ENCODE data around the gene DLX1. TPM values are rescaled to one million over a fixed set of nuclear protein-coding genes. Genes with fewer than 3 reads are reported as not detected.

DLX1 gene
- under 1 TPM in 1 of 2 donors, not detected in 1; 0.61 TPM for total RNA-seq
- under 1 TPM; 0.14 to 0.29 TPM for polyA plus RNA-seq (ENCODE audit: insufficient read length in 2 of 2)
- long read RNA-seq, donor 1, partial matches to known transcripts: 0 of 1 reads
- long read RNA-seq, donor 1, other reads (novel, unspliced or antisense): 0 of 1 reads
- long read RNA-seq, donor 2: 0 reads
- long read RNA-seq, donor 3: 0 reads
- long read RNA-seq, donor 4: 0 reads

DNA sequence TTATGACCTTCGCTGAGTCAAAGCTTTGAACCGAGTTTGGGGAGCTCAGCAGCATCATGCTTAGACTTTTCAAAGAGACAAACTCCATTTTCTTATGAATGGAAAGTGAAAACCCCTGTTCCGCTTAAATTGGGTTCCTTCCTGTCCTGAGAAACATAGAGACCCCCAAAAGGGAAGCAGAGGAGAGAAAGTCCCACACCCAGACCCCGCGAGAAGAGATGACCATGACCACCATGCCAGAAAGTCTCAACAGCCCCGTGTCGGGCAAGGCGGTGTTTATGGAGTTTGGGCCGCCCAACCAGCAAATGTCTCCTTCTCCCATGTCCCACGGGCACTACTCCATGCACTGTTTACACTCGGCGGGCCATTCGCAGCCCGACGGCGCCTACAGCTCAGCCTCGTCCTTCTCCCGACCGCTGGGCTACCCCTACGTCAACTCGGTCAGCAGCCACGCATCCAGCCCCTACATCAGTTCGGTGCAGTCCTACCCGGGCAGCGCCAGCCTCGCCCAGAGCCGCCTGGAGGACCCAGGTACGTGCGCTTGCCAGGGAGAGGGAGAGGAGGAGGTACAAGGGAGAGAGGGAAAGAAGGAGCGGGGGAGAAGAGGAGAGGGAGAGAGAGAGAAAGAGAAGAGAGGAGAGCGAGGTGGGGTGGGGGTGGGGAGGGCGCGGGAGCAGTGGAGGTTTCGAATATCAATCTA is at the start of gene DLX1:
Gene DLX1 (plus strand): TSS at position 48 of the 700 bp plus-strand sequence. CDS start 171 bp downstream, at position 219.
- H3K27ac ChIP-seq (ENCODE audit: low read depth, low read length): no peak within 1 kb of the TSS
- no peak for DNase-seq (ENCODE audit: low read depth in 4 of 6, low spot score in 6 of 6)
- H3K4me3 ChIP-seq (ENCODE audit: low read depth, low read length): peak within 1 kb of the TSS; percentile 33
- peaks cover 100% of the 10 kb centered on the region for H3K27me3 ChIP-seq (ENCODE audit: control insufficient read depth, insufficient read depth, low read length)
- H3K4me1 ChIP-seq (ENCODE audit: control insufficient read depth, insufficient read depth, low read length): peaks cover 62% of the 10 kb centered on the region
- H3K36me3 ChIP-seq (ENCODE audit: control insufficient read depth, insufficient read depth, low read length): no peaks in the 10 kb centered on the region
- no peaks in the 10 kb centered on the region for H3K9me3 ChIP-seq (ENCODE audit: control insufficient read depth, insufficient read depth, low read length)
- whole genome bisulfite sequencing (ENCODE audit: insufficient coverage): under 1% methylated on average over 29 of the region's 34 CpGs

DNA sequence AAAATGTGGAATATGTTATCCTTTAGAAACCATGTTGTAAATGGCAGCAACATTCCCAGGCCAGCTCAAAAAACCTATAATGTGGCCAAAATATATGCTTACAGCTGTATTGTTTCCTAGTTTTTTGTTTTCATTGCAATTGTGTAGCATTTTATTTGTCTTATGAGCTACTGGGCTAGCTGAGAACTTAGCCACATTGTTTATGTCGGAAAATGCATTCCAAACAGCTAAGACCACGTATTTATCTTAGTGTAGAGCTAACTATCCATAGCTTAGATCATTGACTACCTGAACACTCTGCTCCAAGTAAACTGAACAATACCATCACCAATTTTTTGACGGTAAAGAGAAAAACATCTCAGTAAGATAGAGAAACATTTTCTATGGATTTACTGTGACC is 47.2 kb upstream of the DLX1 start:
- Histone ChIP-seq H3K4me3 (ENCODE audit: low read depth, low read length) (no peak overlapping the region), H3K27ac (ENCODE audit: low read depth, low read length) (no peak overlapping the region), H3K4me1 (ENCODE audit: control insufficient read depth, insufficient read depth, low read length) (no peaks in the 10 kb centered on the region), H3K27me3 (ENCODE audit: control insufficient read depth, insufficient read depth, low read length) (no peaks in the 10 kb centered on the region), H3K9me3 (ENCODE audit: control insufficient read depth, insufficient read depth, low read length) (no peaks in the 10 kb centered on the region), H3K36me3 (ENCODE audit: control insufficient read depth, insufficient read depth, low read length) (no peaks in the 10 kb centered on the region)
- DNase-seq (ENCODE audit: low read depth in 4 of 6, low spot score in 6 of 6): no peak
- no CpG with 5 or more reads among the region's 3 CpGs for WGBS (ENCODE audit: insufficient coverage)

DNA sequence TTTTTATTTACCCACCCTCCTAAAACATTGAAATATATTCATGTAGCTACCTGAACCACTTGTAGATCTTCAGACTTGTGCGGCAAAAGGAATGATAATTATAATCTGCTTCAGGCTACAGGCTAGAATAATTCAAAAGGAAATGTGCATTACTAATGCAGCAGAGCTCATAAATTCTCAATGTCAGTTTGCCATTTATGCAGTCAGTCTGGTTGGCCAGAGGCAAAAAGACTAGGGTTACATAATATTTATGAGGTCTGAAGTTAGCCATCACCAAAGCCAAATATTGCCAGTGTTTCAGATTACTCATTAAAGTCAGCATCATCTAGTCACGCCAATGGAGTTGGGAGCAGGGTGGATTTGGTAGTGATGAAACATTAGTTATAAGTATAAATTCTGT is 46.7 kb upstream of the DLX1 start:
- H3K36me3 ChIP-seq (ENCODE audit: control insufficient read depth, insufficient read depth, low read length): no peaks in the 10 kb centered on the region
- H3K4me1 ChIP-seq (ENCODE audit: control insufficient read depth, insufficient read depth, low read length): no peaks in the 10 kb centered on the region
- no peaks in the 10 kb centered on the region for H3K9me3 ChIP-seq (ENCODE audit: control insufficient read depth, insufficient read depth, low read length)
- no peaks in the 10 kb centered on the region for H3K27me3 ChIP-seq (ENCODE audit: control insufficient read depth, insufficient read depth, low read length)
- no CpG with 5 or more reads among the region's 2 CpGs for WGBS (ENCODE audit: insufficient coverage)
- H3K4me3 ChIP-seq (ENCODE audit: low read depth, low read length): no peak overlapping the region
- no peak overlapping the region for H3K27ac ChIP-seq (ENCODE audit: low read depth, low read length)
- DNase-seq (ENCODE audit: low read depth in 4 of 6, low spot score in 6 of 6): no peak

DNA sequence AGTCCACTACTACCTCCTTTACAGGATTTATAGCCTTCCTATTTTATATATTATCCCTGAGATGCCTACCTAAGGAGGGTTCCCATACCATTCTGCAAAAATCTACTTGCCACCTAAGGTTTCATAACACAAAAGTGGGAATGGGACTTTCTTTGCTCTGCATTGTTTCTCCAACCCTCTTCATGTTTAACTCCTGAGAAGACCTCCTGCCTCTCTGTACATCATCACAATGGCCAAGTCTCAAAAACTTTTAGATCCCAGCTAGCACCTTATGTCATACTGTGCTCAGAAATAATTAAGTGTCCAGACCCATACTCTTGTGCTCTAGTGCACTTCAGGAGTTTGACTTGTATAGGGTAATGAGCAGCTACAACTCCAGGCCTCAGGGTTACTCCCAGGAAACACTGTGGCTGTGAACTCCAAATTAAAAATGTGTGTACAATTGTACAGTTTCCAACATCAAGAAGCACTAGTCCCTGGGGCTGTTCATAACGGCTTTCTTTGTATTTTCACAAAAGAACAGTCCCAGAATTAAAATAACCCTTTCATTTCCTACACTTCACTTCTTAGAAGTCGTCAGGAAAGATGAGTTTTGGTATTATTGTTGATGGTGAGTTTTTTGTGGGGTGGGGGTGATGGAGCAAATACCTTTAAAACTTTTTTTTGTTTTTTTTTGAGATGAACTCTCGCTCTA is 46.1 kb upstream of the DLX1 start:
- Histone ChIP-seq H3K27me3 (ENCODE audit: control insufficient read depth, insufficient read depth, low read length) (no peaks in the 10 kb centered on the region), H3K36me3 (ENCODE audit: control insufficient read depth, insufficient read depth, low read length) (no peaks in the 10 kb centered on the region), H3K4me1 (ENCODE audit: control insufficient read depth, insufficient read depth, low read length) (no peaks in the 10 kb centered on the region), H3K9me3 (ENCODE audit: control insufficient read depth, insufficient read depth, low read length) (no peaks in the 10 kb centered on the region), H3K4me3 (ENCODE audit: low read depth, low read length) (no peak overlapping the region), H3K27ac (ENCODE audit: low read depth, low read length) (no peak overlapping the region)
- DNase-seq (ENCODE audit: low read depth in 4 of 6, low spot score in 6 of 6): no peak
- no CpG with 5 or more reads among the region's 3 CpGs for WGBS (ENCODE audit: insufficient coverage)

DNA sequence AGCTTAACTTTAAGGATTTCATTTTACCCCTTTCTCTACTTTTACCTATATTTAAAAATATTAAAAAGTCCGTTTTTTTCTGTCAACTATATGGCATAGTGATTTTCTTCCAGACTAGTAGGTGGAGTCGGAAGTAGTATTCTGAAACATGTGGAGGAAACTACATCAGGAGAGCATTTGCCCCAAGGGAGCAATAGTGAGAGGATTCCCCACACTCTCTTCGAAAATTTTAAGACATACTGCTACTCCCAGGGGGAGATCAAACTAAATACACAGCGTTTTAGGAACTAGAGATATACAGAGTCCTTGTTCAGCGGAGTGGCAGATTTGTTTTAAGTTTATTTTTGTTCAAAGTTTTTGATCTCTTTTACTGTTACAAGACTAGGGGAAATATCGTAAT is 45.0 kb upstream of the DLX1 start:
- H3K36me3 ChIP-seq (ENCODE audit: control insufficient read depth, insufficient read depth, low read length): no peaks in the 10 kb centered on the region
- no peaks in the 10 kb centered on the region for H3K4me1 ChIP-seq (ENCODE audit: control insufficient read depth, insufficient read depth, low read length)
- no peak overlapping the region for H3K4me3 ChIP-seq (ENCODE audit: low read depth, low read length)
- no CpG with 5 or more reads among the region's 6 CpGs for WGBS (ENCODE audit: insufficient coverage)
- DNase-seq (ENCODE audit: low read depth in 4 of 6, low spot score in 6 of 6): no peak
- no peaks in the 10 kb centered on the region for H3K27me3 ChIP-seq (ENCODE audit: control insufficient read depth, insufficient read depth, low read length)
- no peak overlapping the region for H3K27ac ChIP-seq (ENCODE audit: low read depth, low read length)
- H3K9me3 ChIP-seq (ENCODE audit: control insufficient read depth, insufficient read depth, low read length): no peaks in the 10 kb centered on the region

DNA sequence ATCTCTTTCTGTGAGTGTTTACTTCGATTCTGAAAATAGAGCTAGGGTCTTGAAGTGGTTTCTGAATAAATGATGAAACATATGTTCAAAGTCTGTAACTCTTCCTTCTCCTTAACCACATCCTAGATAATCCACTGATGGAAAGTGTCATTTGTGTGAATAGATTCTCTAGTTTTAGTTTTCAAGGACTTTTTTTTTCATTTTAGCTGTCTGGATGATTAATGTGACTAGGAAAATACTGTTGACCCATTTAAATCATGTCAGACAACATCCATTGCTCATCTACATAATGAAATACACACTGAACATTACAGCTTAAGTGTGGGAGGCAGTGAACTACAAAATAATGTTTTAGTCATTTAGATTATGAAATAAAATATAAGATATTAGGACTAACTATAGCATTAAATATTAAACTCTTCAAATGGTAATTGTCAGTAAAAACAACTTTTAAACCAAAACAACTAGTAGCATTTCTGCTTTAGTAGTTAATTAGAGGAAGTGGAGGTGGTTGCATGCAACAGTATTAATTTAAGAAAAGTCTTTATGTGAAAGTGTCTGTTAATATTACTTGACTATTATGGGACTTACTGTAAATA is 39.1 kb upstream of the DLX1 start:
- no peaks in the 10 kb centered on the region for H3K4me1 ChIP-seq (ENCODE audit: control insufficient read depth, insufficient read depth, low read length)
- no peaks in the 10 kb centered on the region for H3K9me3 ChIP-seq (ENCODE audit: control insufficient read depth, insufficient read depth, low read length)
- H3K27ac ChIP-seq (ENCODE audit: low read depth, low read length): no peak overlapping the region
- H3K27me3 ChIP-seq (ENCODE audit: control insufficient read depth, insufficient read depth, low read length): no peaks in the 10 kb centered on the region
- DNase-seq (ENCODE audit: low read depth in 4 of 6, low spot score in 6 of 6): no peak
- no peaks in the 10 kb centered on the region for H3K36me3 ChIP-seq (ENCODE audit: control insufficient read depth, insufficient read depth, low read length)
- no CpG with 5 or more reads among the region's 1 CpG for WGBS (ENCODE audit: insufficient coverage)
- H3K4me3 ChIP-seq (ENCODE audit: low read depth, low read length): no peak overlapping the region

DNA sequence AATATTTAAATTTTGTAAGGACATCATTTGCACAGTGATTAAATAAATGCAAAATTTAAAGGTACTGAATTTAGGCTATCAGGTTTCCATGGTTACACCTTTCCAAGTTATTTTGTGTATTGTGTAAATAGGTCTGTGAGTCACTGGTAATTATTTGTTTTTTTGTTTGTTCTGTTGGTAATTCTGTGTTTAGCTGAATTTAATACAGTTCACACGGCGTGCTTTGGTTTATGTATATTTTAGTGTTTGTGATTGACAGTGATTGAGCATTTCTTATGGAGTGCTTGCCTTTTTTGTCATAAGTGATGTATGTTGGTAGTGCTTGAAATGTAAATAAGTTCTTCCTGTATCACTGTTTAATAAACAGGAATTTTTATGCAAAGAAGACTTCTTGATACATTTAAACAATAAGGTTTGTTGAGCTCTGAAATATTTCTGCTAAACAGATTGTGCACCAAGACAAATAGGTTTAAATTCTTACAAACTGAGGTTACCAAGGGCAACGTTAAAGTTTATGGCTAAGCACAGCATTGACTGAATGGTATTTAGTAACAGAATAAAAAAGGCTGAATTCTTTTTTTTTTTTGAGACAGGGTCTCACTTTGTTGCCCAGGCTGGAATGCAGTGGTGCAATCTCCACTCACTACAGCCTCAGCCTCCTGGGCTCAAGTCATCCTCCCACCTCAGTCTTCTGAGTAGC is 38.3 kb upstream of the DLX1 start:
- no peaks in the 10 kb centered on the region for H3K4me1 ChIP-seq (ENCODE audit: control insufficient read depth, insufficient read depth, low read length)
- 50% methylated on average over 3 of the region's 3 CpGs for WGBS (ENCODE audit: insufficient coverage)
- H3K36me3 ChIP-seq (ENCODE audit: control insufficient read depth, insufficient read depth, low read length): no peaks in the 10 kb centered on the region
- H3K27ac ChIP-seq (ENCODE audit: low read depth, low read length): no peak overlapping the region
- no peaks in the 10 kb centered on the region for H3K9me3 ChIP-seq (ENCODE audit: control insufficient read depth, insufficient read depth, low read length)
- no peaks in the 10 kb centered on the region for H3K27me3 ChIP-seq (ENCODE audit: control insufficient read depth, insufficient read depth, low read length)
- no peak overlapping the region for H3K4me3 ChIP-seq (ENCODE audit: low read depth, low read length)
- DNase-seq (ENCODE audit: low read depth in 4 of 6, low spot score in 6 of 6): no peak

DNA sequence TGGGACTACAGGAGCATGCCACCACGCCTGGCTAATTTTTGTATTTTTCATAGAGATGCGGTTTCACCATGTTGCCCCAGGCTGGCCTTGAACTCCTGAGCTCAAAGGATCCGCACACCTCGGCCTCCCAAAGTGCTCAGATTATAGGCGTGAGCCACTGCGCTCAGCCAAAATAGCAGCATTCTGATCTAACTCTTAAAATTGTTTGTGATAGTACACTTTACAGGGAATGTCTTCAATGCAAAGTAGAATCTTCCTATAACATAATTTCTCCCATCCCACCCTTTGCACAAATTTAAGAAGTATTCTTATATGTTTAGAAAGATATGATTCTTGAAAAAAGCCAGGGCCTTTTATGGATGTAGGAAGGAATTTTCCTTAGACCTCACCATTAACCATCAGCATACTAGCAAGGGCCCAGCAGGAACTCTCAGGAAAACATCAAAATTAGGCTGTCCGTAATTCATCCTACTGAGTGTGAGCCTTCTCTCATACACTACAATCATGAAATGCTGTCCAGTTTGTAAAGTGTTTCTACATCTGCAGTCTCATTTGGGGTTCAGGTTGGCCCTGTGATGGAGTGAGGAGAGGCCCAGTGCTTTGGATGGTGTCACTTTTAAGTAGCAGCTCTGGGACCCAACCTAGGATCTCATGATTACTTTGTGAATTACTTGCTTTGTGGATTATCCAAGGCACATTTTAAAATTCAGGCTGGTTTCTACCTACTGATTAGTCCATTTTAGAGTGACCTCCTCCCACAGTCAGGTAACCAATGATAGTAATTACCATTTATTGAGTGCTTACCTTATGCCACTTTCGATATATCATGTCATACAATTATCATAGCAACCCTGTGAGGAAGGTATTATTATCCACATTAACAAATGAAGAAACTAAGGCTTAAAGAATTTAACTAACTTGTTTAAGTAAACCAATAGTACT is 37.5 kb upstream of the DLX1 start:
- Histone ChIP-seq H3K4me3 (ENCODE audit: low read depth, low read length) (no peak overlapping the region), H3K9me3 (ENCODE audit: control insufficient read depth, insufficient read depth, low read length) (no peaks in the 10 kb centered on the region), H3K4me1 (ENCODE audit: control insufficient read depth, insufficient read depth, low read length) (no peaks in the 10 kb centered on the region), H3K27ac (ENCODE audit: low read depth, low read length) (no peak overlapping the region), H3K36me3 (ENCODE audit: control insufficient read depth, insufficient read depth, low read length) (no peaks in the 10 kb centered on the region), H3K27me3 (ENCODE audit: control insufficient read depth, insufficient read depth, low read length) (no peaks in the 10 kb centered on the region)
- DNase-seq (ENCODE audit: low read depth in 4 of 6, low spot score in 6 of 6): no peak
- WGBS (ENCODE audit: insufficient coverage): 100% methylated on average over 4 of the region's 8 CpGs

Data from spinal cord (tissue), 10 donors.